Measurements from ENCODE around the gene MRPS34.
A peak's percentile ranks its signal among the peaks of the same experiment; 100 is the strongest.

MRPS34 gene

DNA sequence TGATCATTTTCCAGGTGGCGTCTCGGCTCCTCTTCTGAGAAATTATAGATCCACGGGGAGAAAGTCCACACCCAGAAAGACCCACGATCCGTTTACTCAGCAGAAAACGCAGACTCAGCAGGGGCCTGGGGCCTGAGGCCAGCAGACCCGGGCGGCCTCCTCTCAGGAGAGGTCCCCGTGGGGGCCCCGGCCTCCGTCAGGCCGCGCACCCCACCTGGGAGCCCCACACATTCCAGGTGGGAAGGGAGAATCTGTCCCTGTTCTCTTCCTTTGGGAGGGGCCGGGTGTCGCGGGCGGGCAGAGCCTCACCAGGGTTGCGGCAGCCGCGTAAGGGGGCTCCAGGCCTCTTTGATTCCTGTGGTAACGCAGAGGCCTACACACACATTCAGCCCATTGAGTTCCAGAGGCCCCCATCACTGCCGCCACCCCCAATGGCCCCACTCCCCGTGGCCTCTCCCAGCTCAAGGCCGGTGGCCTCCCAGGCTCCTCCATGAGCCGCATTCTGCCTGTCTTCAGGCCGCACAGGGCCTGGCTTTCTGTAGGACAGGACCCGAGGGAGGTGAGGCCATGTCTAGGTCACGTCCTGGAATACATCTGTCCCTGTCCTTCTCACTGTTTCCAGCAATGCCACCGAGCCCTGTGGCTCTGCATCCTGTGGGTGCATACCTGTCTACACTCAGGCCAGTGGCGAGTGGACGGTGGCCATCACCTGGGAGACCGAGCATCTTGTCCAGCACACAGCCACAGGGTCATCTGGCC is 22.2 kb upstream of the MRPS34 start:
- no peak for DNase-seq (ENCODE audit: low read depth)

DNA sequence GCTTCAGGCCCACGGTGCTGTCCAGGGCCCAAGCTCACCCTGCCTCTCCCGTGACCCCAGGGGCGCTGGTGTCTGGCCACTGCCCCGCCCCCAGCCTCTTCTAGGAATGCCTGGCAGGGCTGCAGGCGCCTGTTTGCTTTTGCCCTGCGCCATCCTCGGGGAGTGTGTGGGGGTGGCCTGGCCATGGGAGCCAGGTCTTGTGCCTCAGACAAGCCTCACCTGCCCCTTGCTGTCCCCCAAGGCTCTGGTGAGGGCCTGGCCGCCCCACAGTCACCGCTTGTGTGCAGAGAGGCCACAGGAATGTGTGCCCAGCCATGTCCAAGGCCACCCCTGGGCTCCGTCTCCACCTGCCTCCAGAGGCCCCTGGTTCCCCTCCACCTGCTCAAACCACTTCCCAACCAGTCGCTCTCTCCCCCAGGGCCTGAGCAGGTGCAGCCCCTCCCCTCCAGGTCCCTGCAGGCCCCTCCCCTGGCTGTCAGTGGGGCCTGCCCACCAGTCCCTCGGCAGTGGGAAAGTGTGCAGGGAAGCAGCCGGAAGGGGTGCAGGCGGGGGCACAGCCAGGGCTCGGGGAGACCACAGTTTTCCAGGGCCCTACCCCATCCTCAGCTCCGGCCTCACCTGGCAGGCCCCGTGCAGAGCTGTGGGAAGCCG is 21.4 kb upstream of the MRPS34 start:
- DNase-seq (ENCODE audit: low read depth), result no peak

DNA sequence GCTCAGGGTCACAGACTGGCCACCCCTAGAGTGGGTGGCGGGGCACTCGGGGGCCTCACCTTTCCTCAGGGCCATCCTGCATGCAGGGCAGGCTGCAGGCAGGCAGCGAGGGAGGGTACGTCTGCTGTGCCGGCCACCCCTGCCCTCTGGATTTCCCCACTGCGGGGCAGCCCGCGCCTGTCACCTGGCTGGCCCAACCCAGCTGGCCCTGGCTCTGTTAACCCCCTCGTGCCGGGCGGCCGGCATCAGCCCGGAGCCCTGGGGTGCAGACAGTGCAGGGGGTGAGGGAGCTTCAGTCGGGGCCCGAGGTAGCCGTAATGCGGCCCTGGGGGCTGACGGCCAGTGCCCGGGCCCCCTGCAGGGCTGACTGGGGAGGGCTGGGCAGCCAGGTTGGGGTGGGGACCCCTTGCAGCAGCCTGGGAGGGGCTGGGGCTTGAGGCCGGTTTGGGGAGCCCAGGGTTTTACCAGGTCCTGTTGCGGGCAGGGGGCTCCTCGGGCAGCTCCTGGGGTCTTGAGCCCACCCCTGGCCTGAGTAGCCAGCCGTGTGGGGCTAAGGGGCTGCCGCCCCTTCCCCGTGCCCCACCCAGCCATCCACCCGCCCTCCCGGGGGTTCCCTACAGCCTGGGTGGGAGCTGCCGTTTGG is 20.8 kb upstream of the MRPS34 start, which contains the start of gene IGFALS:
IGFALS (minus strand) TSS at position 128 of the 643 bp plus-strand sequence; CDS start at position 75, 53 bp downstream.
- no peak for DNase-seq (ENCODE audit: low read depth)

DNA sequence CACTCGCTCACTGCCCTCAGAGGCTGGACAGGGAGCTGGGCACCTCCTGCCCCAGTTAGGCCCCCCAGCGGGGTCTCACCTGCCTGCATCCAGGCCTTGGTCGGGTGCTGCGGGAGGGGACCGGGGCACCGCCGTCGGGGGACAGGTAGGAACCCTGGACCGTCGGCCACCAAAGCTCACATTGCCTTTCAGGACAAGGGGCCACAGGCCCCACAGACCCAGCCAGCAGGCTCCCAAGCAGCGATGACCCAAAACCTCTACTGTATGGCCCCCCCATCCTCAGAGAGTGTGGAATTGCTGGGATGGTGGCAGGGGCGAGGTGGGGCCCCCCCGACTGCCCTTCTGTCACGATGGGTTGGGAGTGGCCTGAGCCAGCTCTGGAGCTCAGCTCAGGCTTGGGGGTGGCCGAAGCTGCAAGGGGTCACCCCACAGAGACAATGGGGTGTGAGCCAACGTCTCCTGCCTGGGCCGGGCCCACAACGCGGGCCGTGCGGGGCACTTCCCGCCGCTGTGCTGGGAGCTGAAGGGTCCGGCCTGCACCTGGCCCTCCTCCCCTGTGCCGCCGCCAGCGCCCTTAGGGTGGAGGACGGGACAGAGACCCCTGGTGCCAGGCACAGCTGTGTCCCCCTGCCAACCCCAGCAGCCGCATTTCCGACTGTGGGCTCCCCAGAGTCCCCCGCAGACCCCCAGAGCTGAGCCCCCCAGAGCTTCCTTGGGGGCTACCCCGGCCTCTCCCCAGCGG is 20.1 kb upstream of the MRPS34 start:
- no peak for DNase-seq (ENCODE audit: low read depth)

DNA sequence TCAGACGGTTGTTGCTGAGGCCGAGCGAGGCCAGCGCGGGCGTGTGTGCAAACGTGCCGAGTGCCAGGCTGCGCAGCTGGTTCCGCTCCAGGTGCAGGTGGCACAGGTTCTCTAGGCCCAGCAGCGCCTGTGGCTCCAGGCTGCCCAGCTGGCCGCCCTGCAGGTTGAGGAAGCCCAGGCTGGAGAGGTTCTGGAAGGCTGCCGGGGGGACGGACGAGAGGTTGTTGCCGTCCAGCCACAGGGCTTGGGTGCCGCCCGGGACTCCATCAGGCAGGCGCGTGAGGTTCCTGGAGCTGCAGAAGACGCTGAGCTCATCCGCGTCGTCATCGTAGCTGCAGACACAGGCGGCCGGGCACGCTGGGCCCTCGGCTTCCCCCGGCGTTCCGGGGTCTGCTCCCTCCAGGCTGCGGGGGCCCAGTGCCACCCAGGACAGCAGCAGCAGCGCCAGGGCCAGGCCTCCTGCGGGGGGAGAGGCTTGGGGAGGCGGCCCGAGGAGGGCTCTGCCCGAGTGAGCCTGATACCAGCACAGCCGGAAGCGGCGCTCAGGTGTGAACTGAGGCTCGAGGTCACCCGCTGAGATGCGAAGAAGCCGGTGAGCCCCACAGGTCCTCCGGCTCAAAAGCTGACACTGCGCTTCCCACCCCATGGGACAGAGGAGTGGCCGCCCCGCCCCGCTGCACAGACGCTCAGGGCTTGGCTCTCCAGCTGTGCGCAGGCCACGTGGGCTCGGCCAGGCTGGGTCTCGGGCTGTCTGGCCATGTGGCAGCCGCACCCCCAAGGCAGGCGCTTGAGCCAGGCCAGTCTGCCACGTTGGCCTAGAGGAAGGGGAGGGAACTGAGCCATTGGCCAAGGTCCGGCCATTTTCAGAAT is 19.2 kb upstream of the MRPS34 start:
- no peak for DNase-seq (ENCODE audit: low read depth)

DNA sequence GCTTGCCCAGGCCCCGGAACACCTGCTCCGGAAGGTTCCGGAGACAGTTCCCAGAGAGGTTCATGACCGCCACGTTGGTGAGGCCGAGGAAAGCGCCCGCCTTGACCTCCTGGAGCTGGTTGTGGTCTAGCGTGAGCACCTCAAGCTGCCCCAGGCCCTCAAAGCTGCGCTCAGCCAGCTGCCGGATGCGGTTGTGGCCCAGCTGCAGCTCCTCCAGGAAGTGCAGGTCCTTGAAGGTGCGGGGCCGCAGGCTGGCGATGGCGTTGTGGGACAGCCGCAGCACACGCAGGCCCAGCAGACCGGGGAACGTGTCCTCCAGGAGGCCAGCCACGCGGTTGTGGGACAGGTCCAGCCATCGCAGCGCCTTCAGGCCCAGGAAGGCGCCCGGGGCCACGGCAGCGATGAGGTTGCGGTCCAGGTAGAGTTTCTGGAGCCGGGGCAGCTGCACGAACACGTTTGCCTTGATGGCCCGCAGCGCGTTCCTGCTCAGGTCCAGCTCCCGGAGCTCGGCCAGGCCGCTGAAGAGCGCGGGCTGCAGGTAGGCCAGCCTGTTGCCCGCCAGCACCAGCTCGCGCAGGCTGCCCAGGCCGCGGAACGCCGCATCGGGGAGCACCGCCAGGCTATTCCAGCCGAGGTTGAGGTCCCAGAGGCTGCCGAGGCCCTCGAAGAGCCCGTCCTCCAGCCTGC is 18.5 kb upstream of the MRPS34 start:
- DNase-seq (ENCODE audit: low read depth), result no peak

DNA sequence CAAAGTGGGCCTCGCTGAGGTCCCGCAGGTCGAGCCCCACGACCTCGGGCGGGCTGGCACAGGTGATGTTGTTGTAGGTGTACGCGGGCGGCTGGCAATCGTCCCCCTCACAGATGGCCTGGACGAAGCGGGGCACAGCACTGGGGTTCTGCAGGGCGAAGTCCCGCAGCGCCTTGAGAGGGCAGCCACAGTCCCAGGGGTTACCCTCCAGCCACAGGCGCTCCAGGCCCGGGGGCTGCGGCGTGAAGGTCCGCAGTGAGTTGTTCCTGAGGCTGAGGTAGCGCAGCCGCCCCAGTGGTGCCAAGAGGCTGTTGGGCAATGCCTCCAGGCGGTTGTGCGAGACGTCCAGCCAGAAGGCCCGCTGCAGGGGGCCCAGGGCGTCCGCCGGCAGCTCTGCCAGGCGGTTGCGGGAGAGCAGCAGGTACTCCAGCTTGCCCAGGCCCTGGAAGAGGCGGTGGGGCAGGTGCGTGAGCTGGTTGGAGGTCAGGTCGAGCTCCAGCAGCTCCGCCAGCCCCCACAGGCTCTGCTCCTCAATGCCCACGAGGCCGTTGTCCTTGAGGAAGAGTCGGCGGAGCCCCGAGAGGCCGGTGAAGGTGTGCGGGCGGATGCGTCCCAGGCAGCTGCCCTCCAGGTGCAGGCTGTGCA is 17.8 kb upstream of the MRPS34 start:
- DNase-seq (ENCODE audit: low read depth), result no peak

DNA sequence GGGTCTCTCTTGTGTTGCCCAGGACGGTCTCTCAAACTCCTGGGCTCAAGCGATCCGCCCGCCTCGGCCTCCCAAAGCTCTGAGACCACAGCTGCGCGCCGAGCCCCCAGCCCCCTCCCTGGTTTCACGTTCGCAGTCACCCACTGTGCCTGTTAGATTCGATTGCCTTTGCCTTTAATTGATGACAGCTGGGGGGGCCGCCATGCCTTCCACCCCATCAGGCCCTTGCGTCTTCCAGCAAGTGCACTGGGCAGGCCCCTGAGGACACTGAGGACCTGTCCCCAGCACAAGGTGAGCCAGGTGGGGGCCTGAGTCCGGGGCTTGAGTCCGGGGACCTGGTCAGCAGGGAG is 17.3 kb upstream of the MRPS34 start:
- no peak for DNase-seq (ENCODE audit: low read depth)

DNA sequence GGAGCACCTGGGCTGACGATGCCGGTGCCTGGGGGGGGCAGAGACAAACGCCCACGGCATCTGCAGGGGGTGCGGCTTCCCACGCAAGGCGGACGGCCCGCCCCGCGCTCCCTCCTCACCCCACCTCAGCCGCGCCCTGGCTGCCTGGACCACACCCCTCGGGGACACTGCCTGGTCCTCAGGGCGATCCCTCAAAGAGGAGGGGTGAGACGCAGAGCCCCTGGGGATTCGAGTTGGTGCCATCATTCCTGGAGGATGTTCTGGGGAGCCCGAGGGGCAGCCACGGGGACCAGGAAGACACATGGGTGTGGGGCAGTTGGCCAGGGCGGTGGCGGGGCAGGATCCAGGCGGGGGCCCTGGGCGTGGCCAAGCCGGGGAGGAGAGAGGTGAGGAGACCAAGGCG is 16.7 kb upstream of the MRPS34 start:
- DNase-seq (ENCODE audit: low read depth), result no peak

DNA sequence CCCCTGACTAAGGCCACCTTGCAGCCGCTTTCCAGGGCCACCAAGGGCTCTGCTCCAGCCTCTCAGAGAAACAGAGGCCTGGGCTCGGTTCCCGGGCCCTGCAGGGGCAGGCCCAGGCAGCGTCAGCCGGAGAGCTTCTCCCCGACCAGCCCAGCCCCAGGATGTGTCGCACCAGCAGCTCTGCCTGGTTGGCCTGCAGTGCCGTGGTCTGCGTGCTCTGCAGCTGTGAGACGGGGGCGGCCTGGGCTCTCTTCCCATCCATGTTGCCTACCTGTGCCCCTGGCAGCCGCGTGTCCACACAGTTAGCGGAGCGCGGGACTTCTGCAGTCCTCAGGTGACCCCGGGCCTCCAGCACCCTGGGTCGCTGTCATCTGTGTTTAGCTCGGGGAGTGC is 15.8 kb upstream of the MRPS34 start:
- DNase-seq (ENCODE audit: low read depth), result no peak

DNA sequence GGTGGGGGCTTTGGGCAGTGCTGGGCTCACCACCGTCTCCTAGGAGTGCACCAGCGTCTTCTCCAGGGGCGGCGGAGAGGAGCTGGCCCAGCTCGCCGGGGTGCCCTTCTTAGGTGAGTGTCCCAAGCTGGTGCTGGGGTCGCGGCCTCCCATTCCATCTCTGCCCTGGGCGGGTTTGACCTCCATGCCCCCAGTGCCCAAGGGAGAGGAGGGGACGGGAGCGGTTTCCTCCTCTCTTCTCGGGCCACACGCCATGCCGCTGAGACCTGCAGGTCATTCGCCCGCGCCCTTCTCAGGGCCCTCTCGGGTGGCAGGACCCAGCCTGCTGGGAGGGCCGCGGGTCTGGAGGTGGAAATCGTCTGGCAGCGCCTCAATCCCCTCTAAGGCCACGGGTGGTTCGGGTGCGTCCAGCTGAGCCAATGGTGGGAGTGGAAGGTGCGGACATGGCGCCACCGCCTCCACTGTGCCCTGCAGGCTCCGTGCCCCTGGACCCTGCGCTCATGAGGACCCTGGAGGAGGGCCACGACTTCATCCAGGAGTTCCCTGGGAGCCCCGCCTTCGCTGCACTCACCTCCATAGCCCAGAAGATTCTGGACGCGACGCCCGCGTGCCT is 15.3 kb upstream of the MRPS34 start:
- no peak for DNase-seq (ENCODE audit: low read depth)

DNA sequence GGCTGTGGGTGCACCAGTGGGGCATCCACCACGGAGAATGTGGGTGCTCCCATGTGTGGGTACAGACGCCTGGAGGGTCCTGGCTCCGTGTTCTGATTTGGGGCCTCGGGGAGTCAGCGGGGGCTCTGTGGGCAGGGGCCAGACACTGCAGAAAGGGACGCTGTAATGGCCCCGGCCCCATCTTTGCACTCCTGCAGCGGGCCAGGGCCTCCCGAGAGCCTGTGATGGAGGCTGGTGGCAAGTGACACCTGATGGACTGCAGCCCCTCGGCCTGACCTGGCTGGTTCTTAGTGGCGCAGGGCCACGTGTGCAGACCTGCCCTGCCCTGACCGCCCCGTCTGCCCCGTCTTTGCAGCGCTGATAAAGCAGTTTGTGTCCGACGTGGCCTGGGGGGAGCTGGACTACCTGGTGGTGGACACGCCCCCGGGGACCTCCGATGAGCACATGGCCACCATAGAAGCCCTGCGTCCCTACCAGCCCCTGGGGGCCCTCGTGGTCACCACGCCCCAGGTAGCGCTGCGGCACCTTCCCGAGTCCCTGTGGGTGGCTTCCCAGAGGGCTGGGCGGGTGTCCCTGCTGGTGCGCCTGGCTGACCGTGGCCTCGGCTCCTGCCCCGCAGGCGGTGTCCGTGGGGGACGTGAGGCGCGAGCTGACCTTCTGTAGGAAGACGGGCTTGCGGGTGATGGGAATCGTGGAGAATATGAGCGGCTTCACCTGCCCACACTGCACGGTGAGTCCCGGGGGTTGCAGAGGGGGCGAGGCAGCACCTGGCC is 14.6 kb upstream of the MRPS34 start:
- DNase-seq (ENCODE audit: low read depth), result no peak

DNA sequence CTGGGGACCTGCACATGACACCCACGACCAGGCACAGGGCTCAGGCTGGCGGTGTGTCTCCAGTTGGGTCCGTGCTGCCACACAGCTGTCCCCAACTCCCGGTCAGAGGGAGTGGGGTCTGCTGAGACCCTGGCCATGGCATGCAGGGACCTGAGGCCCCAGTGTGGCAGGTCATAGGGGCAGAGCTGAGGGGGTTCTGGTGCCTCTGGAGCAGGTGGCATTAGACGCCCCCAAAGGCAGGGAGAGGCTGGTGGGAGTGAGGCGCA is 14.1 kb upstream of the MRPS34 start:
- DNase-seq (ENCODE audit: low read depth), result no peak

DNA sequence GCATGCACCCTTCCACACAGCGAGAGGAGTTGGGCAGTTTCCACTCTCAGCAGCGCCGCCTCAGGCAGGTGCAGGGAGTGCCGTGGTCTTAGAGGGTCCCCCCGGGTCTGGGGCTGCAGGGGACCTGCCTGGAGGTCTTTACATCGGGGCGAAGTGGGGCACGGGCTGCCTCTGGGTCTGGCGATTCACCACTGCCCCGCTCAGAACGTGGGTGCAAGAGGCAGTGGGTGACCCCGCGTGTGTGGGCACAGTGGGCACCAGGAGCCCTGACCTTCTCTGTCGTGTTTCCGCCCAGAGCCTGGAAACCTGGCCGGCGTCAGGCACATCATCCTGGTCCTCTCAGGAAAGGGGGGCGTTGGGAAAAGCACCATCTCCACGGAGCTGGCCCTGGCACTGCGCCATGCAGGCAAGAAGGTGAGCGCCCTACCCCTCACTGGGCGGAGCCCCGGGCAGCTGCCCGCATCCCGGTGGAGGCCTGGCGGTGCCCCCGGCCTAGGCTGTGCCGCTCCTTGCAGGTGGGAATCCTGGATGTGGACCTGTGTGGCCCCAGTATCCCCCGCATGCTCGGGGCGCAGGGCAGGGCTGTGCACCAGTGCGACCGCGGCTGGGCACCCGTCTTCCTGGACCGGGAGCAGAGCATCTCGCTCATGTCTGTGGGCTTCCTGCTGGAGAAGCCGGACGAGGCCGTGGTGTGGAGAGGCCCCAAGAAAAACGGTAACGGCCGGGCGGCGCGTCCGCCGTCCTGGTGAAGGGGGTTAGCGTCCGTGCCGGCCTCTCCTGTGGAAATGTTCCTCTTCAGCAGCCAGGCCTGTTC is 13.5 kb upstream of the MRPS34 start:
- DNase-seq (ENCODE audit: low read depth), result no peak

DNA sequence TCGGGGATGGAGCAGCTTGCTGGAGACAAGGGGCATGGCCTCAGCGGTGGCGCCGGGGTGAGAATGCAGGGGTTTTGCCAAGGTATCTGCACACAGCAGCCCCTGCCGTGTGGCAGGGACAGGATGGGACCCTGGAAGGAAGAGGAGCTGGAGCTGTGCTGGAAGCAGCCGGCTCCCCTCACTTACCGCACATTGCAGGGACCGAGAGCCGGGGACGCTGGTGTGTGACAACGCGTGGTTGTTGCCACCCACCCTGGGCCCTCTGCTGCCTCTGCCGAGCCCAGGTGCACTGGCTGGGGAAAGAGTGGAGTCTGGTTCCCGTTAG is 12.9 kb upstream of the MRPS34 start:
- DNase-seq (ENCODE audit: low read depth), result no peak

DNA sequence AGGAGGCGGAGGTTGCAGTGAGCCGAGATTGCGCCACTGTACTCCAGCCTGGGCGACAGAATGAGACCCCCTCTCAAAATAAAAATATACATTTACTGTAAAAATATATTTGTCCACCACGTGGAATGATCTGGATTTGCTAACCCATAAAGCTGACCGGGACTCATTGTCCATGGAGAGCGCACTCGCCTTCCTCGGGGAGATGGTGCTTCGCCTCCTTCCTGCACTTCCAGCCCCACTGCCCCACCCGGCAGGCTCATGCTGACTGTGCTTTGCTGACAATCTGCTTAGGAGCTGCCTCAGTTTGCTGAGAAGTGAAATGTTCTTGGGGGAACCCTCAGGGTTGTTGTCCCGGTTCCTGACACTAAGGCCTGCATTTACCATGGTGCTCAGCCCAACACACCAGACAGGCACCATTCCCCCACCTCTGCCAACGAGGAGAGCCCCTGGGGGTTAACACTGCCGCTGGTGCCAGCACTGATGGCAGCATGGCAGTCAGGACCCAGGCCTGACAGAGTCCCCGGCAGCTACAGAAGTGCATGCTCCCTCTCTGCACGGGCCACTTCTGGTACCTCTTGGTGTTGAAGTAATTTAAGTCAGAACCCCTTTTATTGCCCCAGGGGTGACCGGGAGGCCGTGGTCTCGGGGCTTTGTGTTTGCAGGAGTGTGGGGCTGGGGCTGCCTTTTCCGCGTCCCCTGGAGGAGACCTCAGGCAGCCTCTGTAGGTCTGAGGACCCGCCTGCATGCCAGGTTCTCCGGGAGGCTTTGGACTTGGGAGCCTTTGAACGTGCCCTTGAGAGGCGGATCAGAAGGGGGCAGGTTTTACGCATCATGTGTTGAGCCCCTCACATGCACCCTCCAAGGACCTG is 12.3 kb upstream of the MRPS34 start:
- DNase-seq (ENCODE audit: low read depth), result no peak

DNA sequence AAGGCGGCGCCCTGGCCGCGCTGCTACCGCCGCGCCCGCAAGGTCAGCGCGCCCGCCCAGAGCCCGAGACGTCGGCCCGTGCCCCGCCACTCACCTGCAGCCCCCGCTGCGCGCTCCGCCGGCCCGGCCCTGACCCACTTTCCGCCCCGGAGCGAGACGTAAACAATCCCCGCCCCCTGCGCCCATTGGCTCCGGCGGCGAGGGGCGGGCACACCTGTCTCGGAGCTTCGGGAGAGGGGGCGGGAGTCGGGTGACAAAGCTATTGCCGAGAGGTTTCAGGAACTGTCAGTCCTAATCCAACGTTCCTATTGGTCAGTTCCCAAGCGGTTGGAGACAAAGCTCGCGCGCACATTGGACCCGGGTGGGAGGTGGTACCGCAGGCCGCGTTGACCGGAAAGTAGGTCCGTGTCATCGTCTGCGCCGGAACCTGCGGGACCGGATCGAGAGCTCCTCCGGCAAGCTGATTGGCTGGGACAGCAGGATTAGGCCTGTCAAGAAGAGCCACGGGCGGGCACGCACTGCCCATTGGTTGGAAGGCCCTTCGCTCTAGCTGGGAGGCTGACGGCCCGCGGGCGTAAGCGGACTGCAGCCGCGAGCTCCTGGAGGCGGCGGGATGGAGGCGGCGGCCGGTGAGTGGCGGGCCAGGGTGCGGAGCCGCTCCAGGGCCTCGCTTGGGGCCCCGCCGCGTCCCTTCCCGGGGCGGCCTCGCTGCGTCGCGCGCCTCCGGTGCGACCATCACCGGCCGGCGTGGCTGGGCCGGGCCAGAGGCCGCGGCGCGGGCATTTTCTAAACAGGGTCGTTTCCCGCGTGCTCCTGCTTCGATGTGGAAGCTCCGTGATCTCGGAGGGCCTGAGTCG is 9.7 kb upstream of the MRPS34 start, which contains the start of the genes NUBP2 and SPSB3:
NUBP2 (plus strand) TSS at position 553 of the 857 bp plus-strand sequence; CDS start at position 614, 61 bp downstream.
SPSB3 (minus strand) TSS at position 164 of the 857 bp plus-strand sequence. CDS start 1,088 bp downstream, outside the sequence.
- peak; percentile 99 for DNase-seq (ENCODE audit: low read depth)
